Measurements from ENCODE around the gene CTNNAL1. TPM values are rescaled to one million over a fixed set of nuclear protein-coding genes. Genes with fewer than 3 reads are reported as not detected.

Gene CTNNAL1
- total and polyA plus RNA-seq, 9 of the 15 experiments (the other 6 are each of a cell fraction or from before 2014, with no cell fraction given) = 23.2 to 78.0 (median 46.7) TPM

DNA sequence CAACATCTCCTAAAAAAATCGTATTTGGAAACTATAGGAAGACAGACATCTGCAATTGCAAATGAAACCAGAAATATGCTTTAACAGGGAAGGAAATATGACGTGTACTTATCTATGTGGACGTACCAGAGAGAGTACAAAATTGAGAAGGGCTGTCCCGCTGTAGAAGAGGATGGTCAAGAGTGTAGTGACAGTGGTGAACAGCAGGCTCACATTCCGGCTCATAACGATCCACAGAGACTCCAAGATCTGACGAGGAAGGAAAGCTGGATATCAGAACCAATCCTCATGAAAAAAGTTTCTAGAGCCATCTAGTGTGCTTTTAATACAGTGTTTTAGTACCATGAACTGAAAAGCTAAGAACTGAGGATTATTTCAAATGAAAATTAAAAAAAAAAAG is 37.1 kb upstream of the CTNNAL1 start:
- Histone ChIP-seq H3K4me2 (ENCODE audit: insufficient read depth, low read length) (no peak overlapping the region), H2AFZ (ENCODE audit: low read depth, low read length) (no peak overlapping the region), H3K9me1 (ENCODE audit: control insufficient read depth, insufficient read depth, low read length) (no peaks in the 10 kb centered on the region), H3K4me3 (no peak overlapping the region), H4K20me1 (replicated peaks; ENCODE audit: control insufficient read depth, insufficient read depth, low read length) (no peaks in the 10 kb centered on the region), H3K4me1 (replicated peaks in 1 of 2; ENCODE audit: control insufficient read depth in 2 of 2, insufficient read depth in 2 of 2, low read length in 2 of 2) (no peaks in the 10 kb centered on the region), H3K9ac (ENCODE audit: insufficient read depth in 1 of 2, low read depth in 2 of 2, low read length in 2 of 2) (no peak overlapping the region), H3K27ac (ENCODE audit: extremely low read depth, low read depth, low read length) (no peak overlapping the region), H3K36me3 (ENCODE audit: control insufficient read depth, insufficient read depth, low read length) (peaks cover 96% of the 10 kb centered on the region), H3K9me3 (replicated peaks; ENCODE audit: control insufficient read depth, insufficient read depth, low read depth, low read length) (no peaks in the 10 kb centered on the region), H3K79me2 (ENCODE audit: control insufficient read depth, insufficient read depth, low read length) (no peaks in the 10 kb centered on the region), H3K27me3 (ENCODE audit: control insufficient read depth in 2 of 2, insufficient read depth in 2 of 2, low read length in 2 of 2) (no peaks in the 10 kb centered on the region)
- BruUV-seq (replicated peaks) = no TSS peak
- intact Hi-C loops (cut with micrococcal nuclease) = no loop called here
- 77% methylated on average over 7 of the region's 7 CpGs for WGBS (ENCODE audit: insufficient coverage, low coverage, missing lambda C conversion rate)
- TF ChIP-seq ZNF217 (CRISPR knock-in tag; IDR thresholded peaks at IDR 0.05) (no peak), ZBTB1 (CRISPR knock-in tag; IDR thresholded peaks at IDR 0.05; ENCODE audit: borderline replicate concordance, low read depth) (no peak), ATF1 (CRISPR knock-in tag; IDR thresholded peaks at IDR 0.05) (no peak), ATF1 (tag; IDR thresholded peaks at IDR 0.05) (no peak), FIP1L1 (IDR thresholded peaks at IDR 0.05; ENCODE audit: low read depth, low read length, poor library complexity, severe bottlenecking) (no peak), STAT5A (IDR thresholded peaks at IDR 0.05; ENCODE audit: borderline replicate concordance, low read length) (no peak), POLR2G (IDR thresholded peaks at IDR 0.05; ENCODE audit: low read depth, low read length) (no peak), SP2 (IDR thresholded peaks at IDR 0.05; ENCODE audit: extremely low read depth, low read depth, low read length, poor library complexity, severe bottlenecking) (no peak), NR2C2 (CRISPR knock-in tag; IDR thresholded peaks at IDR 0.05) (no peak), NR2C2 (tag; IDR thresholded peaks at IDR 0.05) (no peak), ZNF146 (CRISPR knock-in tag; IDR thresholded peaks at IDR 0.05; ENCODE audit: unreplicated experiment) (no peak), FOXJ3 (CRISPR knock-in tag; IDR thresholded peaks at IDR 0.05) (no peak)
- TF ChIP-seq, protein P1, sequence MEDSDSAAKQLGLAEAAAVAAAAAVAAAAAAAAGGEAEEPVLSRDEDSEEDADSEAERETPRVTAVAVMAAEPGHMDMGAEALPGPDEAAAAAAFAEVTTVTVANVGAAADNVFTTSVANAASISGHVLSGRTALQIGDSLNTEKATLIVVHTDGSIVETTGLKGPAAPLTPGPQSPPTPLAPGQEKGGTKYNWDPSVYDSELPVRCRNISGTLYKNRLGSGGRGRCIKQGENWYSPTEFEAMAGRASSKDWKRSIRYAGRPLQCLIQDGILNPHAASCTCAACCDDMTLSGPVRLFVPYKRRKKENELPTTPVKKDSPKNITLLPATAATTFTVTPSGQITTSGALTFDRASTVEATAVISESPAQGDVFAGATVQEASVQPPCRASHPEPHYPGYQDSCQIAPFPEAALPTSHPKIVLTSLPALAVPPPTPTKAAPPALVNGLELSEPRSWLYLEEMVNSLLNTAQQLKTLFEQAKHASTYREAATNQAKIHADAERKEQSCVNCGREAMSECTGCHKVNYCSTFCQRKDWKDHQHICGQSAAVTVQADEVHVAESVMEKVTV (CRISPR knock-in tag; IDR thresholded peaks at IDR 0.05) = no peak
- ChIA-PET CTCF (ENCODE audit: low intra/inter-chr PET ratio) (no interaction called here), POLR2A (no interaction called here)
- DNase-seq (ENCODE audit: extremely low read depth in 1 of 4, low spot score in 3 of 4) (no peak), FAIRE-seq (no peak), ATAC-seq (no peak)
- in situ Hi-C loops (cut with MboI) = no loop called here
